H1 (cell line): Measurements from ENCODE around the gene ORMDL3. TPM values are rescaled to one million over a fixed set of nuclear protein-coding genes. Genes with fewer than 3 reads are reported as not detected.

Experiments used
- EGR1 ChIP-seq: IDR thresholded peaks from 2 replicates; pipeline ENCODE4 v1.6.1; 2011; ENCODE audit warnings: low read depth, low read length, borderline replicate concordance
- HDAC6 ChIP-seq: IDR thresholded peaks from one replicate; pipeline ENCODE4 v1.7.1; 2012; ENCODE audit warnings: low read depth, mild to moderate bottlenecking, inconsistent platforms, low read length, moderate library complexity
- JUN ChIP-seq: IDR thresholded peaks from 2 replicates; pipeline ENCODE4 v1.6.1; 2011; ENCODE audit warnings: low read depth, mild to moderate bottlenecking, improper control_type of control experiment, low read length
- MAFK ChIP-seq: IDR thresholded peaks from 2 replicates; pipeline ENCODE4 v1.6.1; 2012; ENCODE audit warnings: low read depth, mild to moderate bottlenecking, improper control_type of control experiment, low read length
- polyA plus RNA-seq, 7 experiments: library from polyadenylated mRNA; depleted of rRNA in 3 of 7; stranded (reverse) in 5 of 7; unstranded in 2 of 7; fragments of >200 nt in 5 of 7; fragments of 200-250 nt in 2 of 7; gene quantifications; 1 replicate in 5 of 7; 2 replicates in 1 of 7; 4 replicates in 1 of 7; pipeline versions ENCODE4 v1.2.1 to v1.2.3, GENCODE V29; 2011 to 2013; ENCODE audit warnings: missing spikeins in 2 of 7, mixed read lengths in 2 of 7
- total RNA-seq: library from RNA; stranded (reverse); fragmentation: NEBNext Ultra II Directional; extraction: Animal tissue kit (Norgen Biotek cat#: 25700); gene quantifications from 2 replicates; pipeline ENCODE4 v1.2.1, GENCODE V29; 2021

The ORMDL3 gene
- total and polyA plus RNA-seq, 2 of the 8 experiments (the other 6 are each of a cell fraction or from before 2014, with no cell fraction given): 50.4 to 108 TPM

- no peak for TF ChIP-seq JUN
- no peak for TF ChIP-seq HDAC6
- TF ChIP-seq MAFK: no peak
- TF ChIP-seq EGR1: no peak
- TF ChIP-seq, all 59 proteins: peak for 0
Observed at GRCh38 chr17:39920218-39921210, 6.9 kb downstream of the ORMDL3 start (continued).
